Measurements from ENCODE around the gene COX7A2L.

COX7A2L gene

DNA sequence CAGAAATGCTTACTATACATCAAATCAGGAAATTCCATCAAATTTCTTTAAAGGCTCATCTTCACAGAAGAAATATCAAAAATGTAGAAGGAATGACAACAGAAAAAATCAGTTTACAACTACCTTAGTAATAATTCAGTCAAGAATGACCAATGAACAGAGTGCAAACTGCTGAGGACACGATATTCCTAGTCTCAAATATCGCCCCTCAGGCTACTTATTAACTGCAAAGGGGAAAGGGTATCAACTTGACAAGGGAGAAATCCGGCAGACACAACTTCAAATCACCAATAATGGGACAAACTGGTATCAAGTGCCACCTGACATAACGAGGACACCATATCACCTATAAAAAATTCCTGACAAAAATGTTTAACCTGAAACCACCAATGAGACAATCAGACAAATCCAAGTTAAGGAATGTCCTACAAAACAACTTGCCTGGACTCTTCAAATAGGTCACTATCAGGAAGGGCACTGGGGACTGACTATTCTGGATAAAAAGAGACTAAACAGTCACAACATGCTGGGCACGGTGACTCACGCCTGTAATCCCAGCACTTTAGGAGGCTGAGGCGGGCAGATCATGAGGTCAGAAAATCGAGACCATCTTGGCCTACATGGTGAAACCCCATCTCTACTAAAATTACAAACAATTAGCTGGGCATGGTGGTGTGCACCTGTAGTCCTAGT, 12.8 kb downstream of the COX7A2L start:
- TF ChIP-seq CTCF (IDR thresholded peaks at IDR 0.05), result no peak

DNA sequence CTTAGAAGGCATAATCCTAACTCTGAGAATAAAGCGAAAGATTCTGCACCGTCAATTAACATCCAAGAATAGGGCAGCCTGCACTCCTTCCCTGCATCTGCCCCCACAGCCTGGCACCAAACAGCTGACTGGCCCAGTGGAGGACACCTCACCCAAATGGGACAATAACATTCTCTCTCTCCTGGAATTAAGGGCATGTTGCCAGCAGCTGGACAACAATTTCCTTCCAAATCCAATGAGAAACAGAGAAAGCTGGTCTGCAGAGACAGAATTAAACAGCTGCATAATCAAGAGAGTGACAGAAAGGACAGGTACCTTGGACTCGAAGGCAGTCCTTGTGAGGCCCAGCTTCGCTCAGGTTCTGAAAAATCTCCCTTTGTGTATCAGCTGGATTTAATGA, 15.0 kb downstream of the COX7A2L start:
- TF ChIP-seq CTCF (IDR thresholded peaks at IDR 0.05), result no peak

DNA sequence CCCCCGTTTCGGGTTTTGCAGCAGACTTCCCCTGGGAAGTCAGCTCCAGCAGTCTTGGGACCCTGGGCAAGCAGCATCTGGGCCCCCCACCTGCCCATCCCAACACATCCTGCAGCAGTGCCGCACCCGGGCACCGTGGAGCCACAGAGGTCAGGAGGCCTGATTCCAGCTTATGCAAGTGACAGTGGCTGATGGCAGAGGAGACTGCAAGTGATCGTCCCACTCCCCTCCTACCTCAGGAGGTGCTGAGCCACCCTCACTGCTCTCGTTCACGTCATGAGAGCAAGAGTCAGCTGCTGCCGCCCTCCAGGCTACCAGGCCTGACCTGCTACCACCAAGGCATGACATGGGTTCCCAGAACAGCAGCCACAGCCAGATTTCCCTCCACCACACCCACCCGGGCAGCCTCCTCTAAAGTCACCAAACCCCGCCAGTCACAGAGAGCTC, 18.2 kb downstream of the COX7A2L start:
- TF ChIP-seq CTCF (IDR thresholded peaks at IDR 0.05), result no peak

- no peak for TF ChIP-seq CTCF (IDR thresholded peaks at IDR 0.05)
These were observed 18.8 kb downstream of the COX7A2L start for GRCh38 chr2:42342061-42342794.

- TF ChIP-seq CTCF (IDR thresholded peaks at IDR 0.05), result no peak
These were observed 19.9 kb downstream of the COX7A2L start for GRCh38 chr2:42340938-42341636.

GRCh38 chr2:42340045-42340937, 20.7 kb downstream of the COX7A2L start:
- TF ChIP-seq CTCF (IDR thresholded peaks at IDR 0.05), result no peak
